Stomach (tissue), 4 donors: ENCODE results near the gene IFNAR1.

Experiments
- EP300 ChIP-seq: sonication (generic); formaldehyde crosslinking; IDR thresholded peaks from one replicate; pipeline ENCODE4 v1.6.1; 2017; ENCODE audit warnings: antibody characterized with exemption
- POLR2A ChIP-seq, 4 donors: fragments of 450-650 bp; IDR thresholded peaks; one replicate each; pipeline ENCODE4 v1.6.1; 2016; ENCODE audit warnings: antibody characterized with exemption in 4 of 4, control low read depth in 2 of 4, mild to moderate bottlenecking in 1 of 4, moderate library complexity in 1 of 4
- POLR2AphosphoS5 ChIP-seq, 3 donors: sonication (generic); formaldehyde crosslinking; IDR thresholded peaks; one replicate each; pipeline ENCODE4 v1.6.1; 2016; ENCODE audit warnings: antibody characterized with exemption in 3 of 3
- TF ChIP-seq, protein P1 (sequence below), 7 experiments: fragments of 450-650 bp in 4 of 7; fragments of 200-600 bp in 3 of 7; sonication (generic) in 3 of 7; IDR thresholded peaks; one replicate each; pipeline ENCODE4 v1.5.1; 2016 to 2019; ENCODE audit warnings: antibody characterized with exemption in 7 of 7, control low read depth in 2 of 7, mild to moderate bottlenecking in 1 of 7

DNA sequence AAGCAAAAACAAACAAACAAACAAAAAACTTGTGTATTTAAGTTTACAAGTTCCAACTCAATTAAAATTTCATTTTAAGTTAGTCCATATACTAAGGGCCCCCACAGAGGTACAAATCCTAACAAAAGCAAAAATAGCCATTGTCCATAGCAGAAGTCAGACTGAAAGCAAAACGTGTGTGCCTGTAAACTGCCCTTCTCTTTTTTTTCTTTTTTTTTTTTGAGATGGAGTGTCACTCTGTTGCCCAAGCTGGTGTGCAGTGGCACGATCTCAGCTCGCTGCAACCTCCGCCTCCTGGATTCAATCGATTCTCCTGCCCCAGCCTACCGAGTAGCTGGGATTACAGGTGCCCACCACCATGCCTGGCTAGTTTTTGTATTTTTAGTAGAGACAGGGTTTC, 66.9 kb downstream of the IFNAR1 start:
- TF ChIP-seq, protein P1, sequence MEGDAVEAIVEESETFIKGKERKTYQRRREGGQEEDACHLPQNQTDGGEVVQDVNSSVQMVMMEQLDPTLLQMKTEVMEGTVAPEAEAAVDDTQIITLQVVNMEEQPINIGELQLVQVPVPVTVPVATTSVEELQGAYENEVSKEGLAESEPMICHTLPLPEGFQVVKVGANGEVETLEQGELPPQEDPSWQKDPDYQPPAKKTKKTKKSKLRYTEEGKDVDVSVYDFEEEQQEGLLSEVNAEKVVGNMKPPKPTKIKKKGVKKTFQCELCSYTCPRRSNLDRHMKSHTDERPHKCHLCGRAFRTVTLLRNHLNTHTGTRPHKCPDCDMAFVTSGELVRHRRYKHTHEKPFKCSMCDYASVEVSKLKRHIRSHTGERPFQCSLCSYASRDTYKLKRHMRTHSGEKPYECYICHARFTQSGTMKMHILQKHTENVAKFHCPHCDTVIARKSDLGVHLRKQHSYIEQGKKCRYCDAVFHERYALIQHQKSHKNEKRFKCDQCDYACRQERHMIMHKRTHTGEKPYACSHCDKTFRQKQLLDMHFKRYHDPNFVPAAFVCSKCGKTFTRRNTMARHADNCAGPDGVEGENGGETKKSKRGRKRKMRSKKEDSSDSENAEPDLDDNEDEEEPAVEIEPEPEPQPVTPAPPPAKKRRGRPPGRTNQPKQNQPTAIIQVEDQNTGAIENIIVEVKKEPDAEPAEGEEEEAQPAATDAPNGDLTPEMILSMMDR (IDR thresholded peaks at IDR 0.05) = no peak
- no peak for TF ChIP-seq EP300
- no peak for TF ChIP-seq POLR2AphosphoS5 (IDR thresholded peaks at IDR 0.05)
- no peak for TF ChIP-seq POLR2A (IDR thresholded peaks at IDR 0.05)
